Measurements from ENCODE around the gene RNF125. TPM values are rescaled to one million over a fixed set of nuclear protein-coding genes. Genes with fewer than 3 reads are reported as not detected.

Gene RNF125
- total RNA-seq, 1 donor from 2014 or later = 1.1 TPM

GRCh38 chr18:32114293-32114942 lies 95.8 kb downstream of the RNF125 start:
- Mint-ChIP-seq H3K36me3 (ENCODE audit: low read depth) (peaks cover 17% of the 10 kb centered on the region), H3K27me3 (ENCODE audit: low read depth) (no peaks in the 10 kb centered on the region), H3K4me1 (no peaks in the 10 kb centered on the region), H3K9me3 (no peaks in the 10 kb centered on the region), H3K27ac (ENCODE audit: unreplicated experiment) (peak overlapping the region; percentile 5), H3K4me3 (no peak overlapping the region)
- DNase-seq (ENCODE audit: low read depth, low spot score) = no peak
- TF ChIP-seq CTCF (conservative IDR thresholded peaks at IDR 0.05) = no peak

- Mint-ChIP-seq H3K27ac (ENCODE audit: unreplicated experiment) (no peak overlapping the region), H3K4me3 (no peak overlapping the region), H3K4me1 (no peaks in the 10 kb centered on the region)
Observed at GRCh38 chr18:32122039-32122438, 103.4 kb downstream of the RNF125 start.

More at GRCh38 chr18:32122039-32122438, 103.4 kb downstream of the RNF125 start:
- TF ChIP-seq CTCF (conservative IDR thresholded peaks at IDR 0.05) = no peak
- Mint-ChIP-seq H3K27me3 (ENCODE audit: low read depth) (no peaks in the 10 kb centered on the region), H3K36me3 (ENCODE audit: low read depth) (peaks cover 12% of the 10 kb centered on the region), H3K9me3 (no peaks in the 10 kb centered on the region)
- DNase-seq (ENCODE audit: low read depth, low spot score) = no peak

Other genes starting within 250 kb of the RNF125 start
- 27.7 and 31.2 TPM in 2 replicates for gene TRAPPC8, start 75.7 kb upstream of the RNF125 start, total RNA-seq
- gene RNF138, start 73.0 kb downstream of the RNF125 start, total RNA-seq = 49.9 and 51.6 TPM in 2 replicates
- not detected in 2 replicates for gene MEP1B, start 171.2 kb downstream of the RNF125 start, total RNA-seq